Activated CD8-positive, alpha-beta T cell treated with anti-CD3 and anti-CD28 coated beads, Interleukin-2, amount 10 ng/mL, durations not matched to agents 7 days and 5 days (primary cell): Measurements from ENCODE around the gene CTBS. TPM values are rescaled to one million over a fixed set of nuclear protein-coding genes. Genes with fewer than 3 reads are reported as not detected.

Source experiments
- ATAC-seq: fragments of 150-1000 bp; cut with Tn5 transposase; one replicate; pipeline ENCODE4 v1.10.0; 2021; ENCODE audit warnings: moderate library complexity
- CTCF ChIA-PET: fragments of 350-600 bp; sonication (Branson Sonifier 250); formaldehyde crosslinking; loops from one replicate; lab custom pipeline; 2021; ENCODE audit warnings: antibody characterized with exemption; lab: Charles Lee
- POLR2A ChIA-PET: fragments of 350-600 bp; sonication (Branson Sonifier 250); formaldehyde crosslinking; loops from one replicate; lab custom pipeline; 2021; ENCODE audit warnings: antibody characterized with exemption; lab: Charles Lee
- DNase-seq: peaks from one replicate; pipeline ENCODE4 v3.0.0-alpha.2; 2020
- H3K27ac Mint-ChIP-seq: one replicate; pipeline ENCODE4 v1.8.0; 2021; ENCODE audit warnings: mild to moderate bottlenecking, mixed read lengths
- H3K27me3 Mint-ChIP-seq: one replicate; pipeline ENCODE4 v1.8.0; 2021; ENCODE audit warnings: low read depth, mixed read lengths
- H3K36me3 Mint-ChIP-seq: one replicate; pipeline ENCODE4 v1.8.0; 2021; ENCODE audit warnings: low read depth, mixed read lengths
- H3K4me1 Mint-ChIP-seq: one replicate; pipeline ENCODE4 v1.8.0; 2021; ENCODE audit warnings: low read depth, mixed read lengths
- H3K4me3 Mint-ChIP-seq: one replicate; pipeline ENCODE4 v1.8.0; 2021; ENCODE audit warnings: mild to moderate bottlenecking, mixed read lengths
- H3K9me3 Mint-ChIP-seq: one replicate; pipeline ENCODE4 v1.8.0; 2022; ENCODE audit warnings: mixed read lengths; ENCODE audit not compliant: insufficient read depth
- total RNA-seq, 2 experiments: library from RNA; stranded (reverse); gene quantifications; one replicate each; pipeline ENCODE4 v1.2.3, GENCODE V29; 2021

The CTBS gene
- 10 to 100 TPM; 12.3 to 12.7 TPM for total RNA-seq

GRCh38 chr1:84573967-84574842, at the start of gene CTBS:
Gene CTBS, minus strand, starts transcription at chr1:84574440. Its CDS starts 25 bp downstream, at chr1:84574415.
- Mint-ChIP-seq H3K36me3 (peaks cover 28% of the 10 kb centered on the region), H3K27ac (peak within 1 kb of the TSS; percentile 99), H3K9me3 (no peaks in the 10 kb centered on the region), H3K27me3 (no peaks in the 10 kb centered on the region), H3K4me1 (peaks cover 33% of the 10 kb centered on the region), H3K4me3 (peak within 1 kb of the TSS; percentile 94)
- CTCF ChIA-PET = interaction anchor here (0.8 to 4.2 kb wide), 18 partner anchors 9 to 433 kb away, joined by 3 to 16 read pairs (median 4); partner anchors contain the start of genes GNG5, PRKACB and SPATA1
- peak; percentile 95 for ATAC-seq
- POLR2A ChIA-PET = interaction anchor here (0.5 to 4.2 kb wide), 40 partner anchors 9 to 702 kb away, joined by 3 to 88 read pairs (median 4); partner anchors contain the start of genes GNG5, PRKACB, RPF1 and SPATA1
- DNase-seq = peak; percentile 90

- ChIA-PET CTCF (interaction anchor here (0.7 to 3.3 kb wide), 7 partner anchors 117 to 480 kb away, joined by 3 to 27 read pairs (median 3); partner anchors contain the start of genes GNG5, PRKACB, RPF1 and SPATA1), POLR2A (interaction anchor here (1.2 to 2.5 kb wide), 2 partner anchors 47 to 478 kb away, joined by 4 to 9 read pairs; partner anchors contain the start of genes CTBS and PRKACB)
- H3K9me3 Mint-ChIP-seq = no peaks in the 10 kb centered on the region
Observed at GRCh38 chr1:84621553-84621952, 47.3 kb upstream of the CTBS start.

GRCh38 chr1:84620720-84621313, 46.6 kb upstream of the CTBS start:
- no peaks in the 10 kb centered on the region for H3K36me3 Mint-ChIP-seq
- no peaks in the 10 kb centered on the region for H3K9me3 Mint-ChIP-seq
- H3K27me3 Mint-ChIP-seq = peaks cover 3% of the 10 kb centered on the region
- H3K4me1 Mint-ChIP-seq = peaks cover 13% of the 10 kb centered on the region
- CTCF ChIA-PET = interaction anchor here (0.6 to 3.3 kb wide), 39 partner anchors 8 to 687 kb away, joined by 3 to 27 read pairs (median 4); partner anchors contain the start of genes CTBS, GNG5, PRKACB and RPF1
- ATAC-seq = peak; percentile 96
- peak overlapping the region; percentile 83 for H3K27ac Mint-ChIP-seq
- peak; percentile 81 for DNase-seq
- H3K4me3 Mint-ChIP-seq = peak overlapping the region; percentile 84
- POLR2A ChIA-PET = interaction anchor here (1.2 to 2.5 kb wide), 2 partner anchors 47 to 477 kb away, joined by 4 to 9 read pairs; partner anchors contain the start of genes CTBS and PRKACB

More at GRCh38 chr1:84621553-84621952, 47.3 kb upstream of the CTBS start:
- Mint-ChIP-seq H3K27ac (no peak overlapping the region), H3K4me1 (peaks cover 13% of the 10 kb centered on the region), H3K36me3 (no peaks in the 10 kb centered on the region), H3K27me3 (peaks cover 3% of the 10 kb centered on the region), H3K4me3 (no peak overlapping the region)
- ATAC-seq (no peak), DNase-seq (no peak)

GRCh38 chr1:84619383-84620102, 45.3 kb upstream of the CTBS start:
- ChIA-PET POLR2A (interaction anchor here (0.6 to 2.5 kb wide), 4 partner anchors 45 to 322 kb away, joined by 3 to 9 read pairs (median 6); partner anchors contain the start of genes CTBS, GNG5 and SPATA1), CTCF (interaction anchor here (0.8 to 3.3 kb wide), 36 partner anchors 8 to 685 kb away, joined by 3 to 27 read pairs (median 4); partner anchors contain the start of genes CTBS, GNG5, PRKACB and RPF1)
- Mint-ChIP-seq H3K27me3 (peaks cover 3% of the 10 kb centered on the region), H3K4me3 (peak overlapping the region; percentile 29), H3K4me1 (peaks cover 13% of the 10 kb centered on the region), H3K27ac (peak overlapping the region; percentile 17), H3K9me3 (peaks cover 4% of the 10 kb centered on the region), H3K36me3 (no peaks in the 10 kb centered on the region)
- DNase-seq = no peak
- ATAC-seq = no peak

- peaks cover 12% of the 10 kb centered on the region for H3K9me3 Mint-ChIP-seq
- no peak overlapping the region for H3K27ac Mint-ChIP-seq
- H3K4me3 Mint-ChIP-seq = no peak overlapping the region
- peaks cover 13% of the 10 kb centered on the region for H3K4me1 Mint-ChIP-seq
- ChIA-PET CTCF (interaction anchor here (1.0 kb wide), 1 partner anchor 175 kb away, joined by 4 read pairs; no protein-coding TSS in a partner anchor), POLR2A (no interaction called here)
- H3K36me3 Mint-ChIP-seq = peaks cover 9% of the 10 kb centered on the region
- ATAC-seq (no peak), DNase-seq (no peak)
- H3K27me3 Mint-ChIP-seq = peaks cover 3% of the 10 kb centered on the region
Observed at GRCh38 chr1:84617349-84617748, 43.1 kb upstream of the CTBS start.

GRCh38 chr1:84615790-84616189, 41.5 kb upstream of the CTBS start:
- Mint-ChIP-seq H3K27me3 (peaks cover 3% of the 10 kb centered on the region), H3K4me3 (no peak overlapping the region), H3K36me3 (peaks cover 9% of the 10 kb centered on the region), H3K4me1 (peaks cover 18% of the 10 kb centered on the region), H3K27ac (no peak overlapping the region), H3K9me3 (peaks cover 12% of the 10 kb centered on the region)
- CTCF ChIA-PET = interaction anchor here (0.6 kb wide), 1 partner anchor 174 kb away, joined by 3 read pairs; no protein-coding TSS in a partner anchor
- DNase-seq = no peak
- no peak for ATAC-seq
- POLR2A ChIA-PET = no interaction called here

- DNase-seq (no peak), ATAC-seq (no peak)
- ChIA-PET CTCF (no interaction called here), POLR2A (interaction anchor here (0.6 to 0.7 kb wide), 2 partner anchors 40 to 109 kb away, joined by 3 read pairs; no protein-coding TSS in a partner anchor)
- no peak overlapping the region for H3K27ac Mint-ChIP-seq
- H3K36me3 Mint-ChIP-seq = peaks cover 9% of the 10 kb centered on the region
- H3K4me3 Mint-ChIP-seq = no peak overlapping the region
- H3K4me1 Mint-ChIP-seq = peaks cover 6% of the 10 kb centered on the region
- H3K9me3 Mint-ChIP-seq = peaks cover 12% of the 10 kb centered on the region
- peaks cover 3% of the 10 kb centered on the region for H3K27me3 Mint-ChIP-seq
Observed at GRCh38 chr1:84613887-84614286, 39.6 kb upstream of the CTBS start.

GRCh38 chr1:84613026-84613425, 38.8 kb upstream of the CTBS start:
- ChIA-PET POLR2A (interaction anchor here (0.9 kb wide), 1 partner anchor 39 kb away, joined by 3 read pairs; no protein-coding TSS in a partner anchor), CTCF (no interaction called here)
- peaks cover 12% of the 10 kb centered on the region for H3K9me3 Mint-ChIP-seq
- no peak overlapping the region for H3K4me3 Mint-ChIP-seq
- H3K27me3 Mint-ChIP-seq = peaks cover 3% of the 10 kb centered on the region
- no peak overlapping the region for H3K27ac Mint-ChIP-seq
- no peak for DNase-seq
- peaks cover 9% of the 10 kb centered on the region for H3K36me3 Mint-ChIP-seq
- H3K4me1 Mint-ChIP-seq = peaks cover 6% of the 10 kb centered on the region
- ATAC-seq = no peak

- ATAC-seq (no peak), DNase-seq (no peak)
- Mint-ChIP-seq H3K27me3 (peaks cover 1% of the 10 kb centered on the region), H3K4me3 (no peak overlapping the region), H3K36me3 (peaks cover 9% of the 10 kb centered on the region), H3K4me1 (peaks cover 6% of the 10 kb centered on the region), H3K27ac (no peak overlapping the region), H3K9me3 (peaks cover 12% of the 10 kb centered on the region)
- POLR2A ChIA-PET = no interaction called here
- CTCF ChIA-PET = interaction anchor here (1.3 kb wide), 1 partner anchor 8 kb away, joined by 7 read pairs; no protein-coding TSS in a partner anchor
Observed at GRCh38 chr1:84611796-84612195, 37.6 kb upstream of the CTBS start.

GRCh38 chr1:84611091-84611490, 36.9 kb upstream of the CTBS start:
- H3K36me3 Mint-ChIP-seq = peaks cover 11% of the 10 kb centered on the region
- DNase-seq = no peak
- H3K27me3 Mint-ChIP-seq = no peaks in the 10 kb centered on the region
- peaks cover 6% of the 10 kb centered on the region for H3K4me1 Mint-ChIP-seq
- H3K4me3 Mint-ChIP-seq = no peak overlapping the region
- POLR2A ChIA-PET = no interaction called here
- CTCF ChIA-PET = interaction anchor here (1.3 kb wide), 1 partner anchor 9 kb away, joined by 7 read pairs; no protein-coding TSS in a partner anchor
- H3K9me3 Mint-ChIP-seq = peaks cover 17% of the 10 kb centered on the region
- ATAC-seq = no peak
- H3K27ac Mint-ChIP-seq = no peak overlapping the region
